ENCODE measurements around the gene IZUMO2.

The IZUMO2 gene

DNA sequence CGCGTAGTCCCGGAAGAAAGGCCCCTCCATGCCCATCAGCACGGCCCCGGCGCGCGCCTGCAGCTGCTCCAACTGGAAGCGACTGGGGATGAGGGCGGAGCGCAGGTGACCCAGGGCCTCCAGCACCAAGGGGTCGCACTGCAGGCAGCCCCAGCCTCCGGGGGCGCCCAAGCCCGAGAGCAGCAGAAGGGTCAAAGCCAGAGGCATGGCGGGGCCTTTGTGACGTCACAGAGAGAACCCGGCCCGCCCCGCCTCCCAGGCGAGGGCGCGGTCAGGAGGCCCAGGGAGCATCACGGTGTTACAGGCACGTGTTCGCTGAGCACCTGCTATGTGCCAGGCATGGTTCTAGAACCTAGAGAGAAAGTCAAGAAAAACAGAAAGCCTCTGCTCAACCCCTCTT, at the start of gene IZUMO2:
Gene IZUMO2 (minus strand): TSS at position 294 of the 400 bp plus-strand sequence. CDS start 87 bp downstream, at position 207.
- ATAC-seq: no peak
- no peak for DNase-seq

DNA sequence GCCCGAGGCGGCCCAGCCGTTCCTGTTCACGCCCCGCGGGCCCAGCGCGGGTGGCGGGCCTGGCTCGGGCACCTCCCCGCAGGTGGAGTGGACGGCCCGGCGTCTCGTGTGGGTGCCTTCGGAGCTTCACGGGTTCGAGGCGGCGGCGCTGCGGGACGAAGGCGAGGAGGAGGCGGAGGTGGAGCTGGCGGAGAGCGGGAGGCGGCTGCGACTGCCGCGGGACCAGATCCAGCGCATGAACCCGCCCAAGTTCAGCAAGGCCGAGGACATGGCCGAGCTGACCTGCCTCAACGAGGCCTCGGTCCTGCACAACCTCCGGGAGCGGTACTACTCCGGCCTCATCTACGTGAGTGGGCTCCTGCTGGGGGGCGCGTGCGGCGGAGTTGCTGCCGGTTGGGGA, 47.3 kb upstream of the IZUMO2 start:
- ATAC-seq: no peak
- no peak for DNase-seq

DNA sequence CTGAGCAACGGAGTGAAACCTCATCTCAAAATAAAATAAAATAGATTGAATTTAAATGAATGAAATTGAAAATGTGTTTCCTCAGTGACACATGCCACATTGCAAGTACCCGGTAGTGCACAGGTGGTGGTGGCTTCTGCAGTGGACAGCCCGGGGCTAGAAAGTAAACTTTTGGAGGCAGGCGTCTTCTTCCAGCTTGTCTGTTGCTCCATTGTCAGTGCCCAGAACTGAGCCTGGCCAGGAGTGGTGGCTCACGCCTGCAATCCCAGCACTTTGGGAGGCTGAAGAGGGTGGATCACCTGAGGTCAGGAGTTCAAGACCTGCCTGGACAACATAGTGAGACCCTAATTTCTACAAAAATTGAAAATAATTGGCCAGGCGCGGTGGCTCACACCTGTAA, 46.0 kb upstream of the IZUMO2 start:
- DNase-seq (no peak), ATAC-seq (no peak)

DNA sequence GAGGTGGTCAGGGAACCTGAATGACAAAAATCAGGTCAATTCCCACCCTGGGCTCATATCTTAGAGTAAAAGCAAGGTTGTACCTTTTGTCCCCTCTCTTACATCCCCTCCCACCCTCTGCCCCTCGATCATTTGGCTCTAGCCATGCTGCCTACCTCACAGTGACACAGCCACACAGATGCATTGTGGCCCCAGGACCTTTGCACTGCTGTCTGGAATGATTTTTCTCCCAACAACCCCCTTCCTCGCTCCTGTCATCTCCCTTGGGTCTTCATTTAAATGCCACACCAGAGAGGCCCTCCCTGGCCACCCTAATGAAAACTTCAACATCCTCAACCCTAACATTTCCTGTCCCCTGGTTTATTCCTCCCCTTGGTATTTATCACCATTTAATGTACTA, 44.6 kb upstream of the IZUMO2 start:
- DNase-seq: no peak

DNA sequence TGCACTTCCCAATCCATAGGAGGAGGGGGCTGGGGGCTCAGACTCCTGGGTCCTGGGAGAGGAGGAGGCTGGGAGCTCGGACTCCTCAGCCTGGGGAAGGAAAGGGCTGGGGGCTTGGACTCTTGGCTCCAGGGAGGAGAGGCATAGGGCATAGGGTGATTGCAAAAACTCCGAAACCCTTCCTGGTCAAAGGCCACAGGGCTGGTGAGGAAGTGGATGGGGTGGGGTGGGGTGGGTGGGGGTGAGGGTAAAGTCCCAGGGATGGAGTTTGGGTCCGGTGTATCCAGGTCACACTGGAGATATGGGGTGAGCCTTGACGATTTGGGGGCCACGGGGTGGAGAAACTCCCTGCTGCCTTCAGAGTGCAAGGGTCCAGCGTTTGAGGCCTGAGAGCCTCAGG, 43.1 kb upstream of the IZUMO2 start:
- no peak for ATAC-seq
- no peak for DNase-seq

More for the DNA sequence above, 44.6 kb upstream of the IZUMO2 start:
- no peak for ATAC-seq

DNA sequence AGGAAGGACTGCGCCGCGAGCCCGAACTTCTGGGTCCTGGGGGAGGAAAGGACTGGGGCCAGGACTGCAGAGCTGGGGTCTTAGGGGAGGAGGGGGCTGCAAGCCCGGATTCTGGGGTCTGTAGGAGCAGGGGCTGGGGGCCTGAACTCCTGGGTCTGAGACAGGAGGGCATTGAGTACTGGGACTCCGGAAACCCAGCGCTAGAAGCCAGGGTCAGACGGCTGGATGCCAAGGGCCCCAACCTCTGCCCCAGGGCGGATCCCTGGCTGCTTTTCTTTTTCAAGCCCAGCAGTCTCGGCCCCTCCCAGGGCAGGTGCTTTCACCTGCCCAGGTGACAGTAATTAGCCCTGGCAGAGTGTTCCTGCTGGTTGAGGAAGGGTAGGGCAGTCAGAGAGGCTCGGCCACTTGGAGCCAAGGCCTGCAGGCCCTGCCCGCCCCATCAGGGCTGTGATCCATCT, 42.6 kb upstream of the IZUMO2 start:
- no peak for DNase-seq
- ATAC-seq: no peak

DNA sequence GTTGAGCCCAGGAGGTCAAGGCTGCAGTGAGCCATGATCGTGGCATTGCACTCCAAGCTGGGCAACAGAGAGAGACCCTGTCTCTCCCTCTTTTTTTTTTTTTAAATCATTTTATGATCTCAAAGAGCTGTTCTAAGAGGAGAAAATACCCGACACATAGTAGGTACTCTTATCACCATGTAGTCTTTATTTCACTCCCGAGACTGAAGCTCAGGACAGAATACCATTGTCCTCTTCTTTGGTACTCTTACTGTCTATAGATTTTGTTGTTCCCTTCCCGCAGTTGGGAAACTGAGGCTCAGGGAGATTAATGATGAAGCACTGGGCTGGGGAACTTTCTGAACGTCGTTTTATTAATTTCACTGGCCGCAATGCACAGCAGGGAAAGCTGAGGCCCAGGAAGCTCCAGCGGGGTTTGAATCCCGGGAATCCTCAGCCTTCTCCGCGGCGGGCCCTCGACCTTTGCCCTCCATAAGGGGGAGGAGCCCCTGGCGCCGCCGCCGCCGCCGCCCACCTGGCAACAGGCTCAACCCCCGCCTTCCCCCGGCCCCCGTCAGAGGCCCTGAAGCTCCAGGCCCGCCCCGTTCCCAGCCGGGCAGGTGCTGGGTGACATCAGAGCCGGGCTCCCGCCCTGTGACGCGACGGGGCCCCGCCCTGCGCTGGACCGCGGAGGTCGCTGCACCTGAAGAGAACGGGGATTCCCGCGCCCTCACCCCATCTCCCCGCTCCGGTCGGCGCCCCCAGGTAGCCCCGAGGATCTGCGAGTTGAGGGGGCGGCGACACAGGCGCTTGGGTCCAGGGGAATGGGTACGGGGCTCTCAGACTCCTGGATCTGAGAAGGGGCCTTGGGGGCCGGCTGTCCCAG, 42.0 kb upstream of the IZUMO2 start:
- DNase-seq: peak; percentile 8
- ATAC-seq: no peak

DNA sequence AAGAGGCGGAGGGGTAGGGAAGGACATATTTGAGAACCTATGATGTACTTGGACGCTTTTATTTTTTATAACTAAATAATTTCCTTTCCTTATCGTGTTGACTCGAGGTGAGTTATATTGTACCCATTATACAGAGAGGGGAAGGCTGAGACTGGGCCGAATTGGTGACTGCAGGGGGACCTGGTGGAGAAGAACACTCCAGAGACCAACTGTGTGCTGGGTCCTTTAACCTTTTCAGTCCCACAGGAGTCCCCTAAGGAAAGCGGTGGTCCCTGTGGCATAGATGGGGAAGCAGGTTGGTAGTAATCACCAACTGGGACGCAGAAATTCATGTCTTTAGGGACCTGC, 41.0 kb upstream of the IZUMO2 start:
- ATAC-seq: no peak
- no peak for DNase-seq

DNA sequence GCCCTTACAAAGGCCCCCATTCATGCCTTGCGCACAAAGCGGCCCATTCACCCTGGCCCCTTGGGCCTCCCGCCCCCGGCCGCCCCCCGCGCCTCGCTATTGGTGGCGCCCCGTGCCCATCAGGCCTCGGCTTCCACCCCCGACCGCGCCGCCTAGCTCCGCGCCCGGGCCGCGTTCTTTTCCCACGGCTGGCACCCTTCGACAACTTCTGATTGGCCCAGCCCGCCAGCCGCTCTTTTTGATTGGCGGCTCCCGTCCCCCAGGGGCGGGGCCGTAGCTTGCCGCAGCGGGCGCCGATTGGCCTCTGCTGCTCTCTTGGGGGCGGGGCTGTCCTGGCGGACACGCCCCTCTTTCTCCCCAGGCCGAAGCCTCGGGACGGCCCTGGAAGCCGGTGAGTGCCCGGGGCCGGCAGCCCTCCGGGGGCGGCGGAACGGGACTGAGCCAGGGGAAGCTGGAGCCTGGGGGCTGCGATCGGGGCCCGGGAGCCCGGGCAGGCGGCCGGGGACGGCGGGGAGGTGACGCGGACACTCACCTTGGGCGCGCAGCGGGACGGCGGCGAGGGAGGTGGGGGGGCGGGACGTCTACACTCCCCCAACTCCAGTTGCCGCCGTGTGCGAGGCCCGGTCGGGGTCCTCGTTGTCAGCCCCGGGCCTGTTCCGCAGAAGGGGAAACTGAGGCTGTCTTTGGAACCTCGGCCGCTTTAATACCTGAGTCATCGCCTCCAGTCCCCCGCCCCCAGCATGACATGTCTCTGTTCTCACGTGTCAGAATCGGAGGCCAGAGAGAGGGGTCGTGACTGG, 40.4 kb upstream of the IZUMO2 start, which contains the start of gene MYH14:
Gene MYH14 (plus strand): TSS at position 342 of the 800 bp plus-strand sequence. CDS start 6,744 bp downstream, outside the sequence.
- DNase-seq (peak; percentile 22), ATAC-seq (no peak)

DNA sequence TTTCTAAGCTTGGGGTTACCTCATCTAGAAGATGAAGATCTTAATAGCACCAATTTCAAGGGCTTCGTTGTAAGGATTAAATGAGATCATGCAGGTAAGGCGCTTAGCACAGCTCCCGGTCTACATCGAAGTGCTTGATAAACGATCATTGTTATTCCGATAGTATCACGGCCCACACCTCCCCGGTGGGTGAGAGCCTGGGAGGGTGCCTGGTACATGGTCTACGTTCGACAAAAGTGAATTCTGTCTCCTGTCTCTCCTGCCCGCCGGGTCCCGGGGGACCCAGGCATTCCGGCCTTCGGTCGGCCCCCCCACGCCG, 39.8 kb upstream of the IZUMO2 start:
- DNase-seq (no peak), ATAC-seq (no peak)

DNA sequence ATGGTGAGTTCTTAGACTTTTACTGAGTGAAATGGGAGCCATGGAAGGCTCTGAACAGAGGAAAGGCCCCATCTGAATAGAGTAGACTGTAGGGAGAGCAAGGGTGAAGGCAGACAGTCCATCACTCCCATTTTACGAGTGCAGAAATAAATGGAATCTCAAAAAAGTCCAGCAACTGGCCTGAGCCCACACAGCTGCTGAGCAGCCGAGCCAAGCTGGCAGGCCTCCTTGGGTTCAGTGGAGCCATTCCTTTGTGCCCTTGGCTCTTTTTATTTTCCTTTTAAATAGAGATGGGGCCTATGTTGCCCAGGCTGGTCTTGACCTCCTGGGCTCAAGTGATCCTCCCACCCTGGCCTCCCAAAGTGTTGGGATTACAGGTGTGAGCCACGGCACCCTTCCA, 39.3 kb upstream of the IZUMO2 start:
- no peak for DNase-seq

DNA sequence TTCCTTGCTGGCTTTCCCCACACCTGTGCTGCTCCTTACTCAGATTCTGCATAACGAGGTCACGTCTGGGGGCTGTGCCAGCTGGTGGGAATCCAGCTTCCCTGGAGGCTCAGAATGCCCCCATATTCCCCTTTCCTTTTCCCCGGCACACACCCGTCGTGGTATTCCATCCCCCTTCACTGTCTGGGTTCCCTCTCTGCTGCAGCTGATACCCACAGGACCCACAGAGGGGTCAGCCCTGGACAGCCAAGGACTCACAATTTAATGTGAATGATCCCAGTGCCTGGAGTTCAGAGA, 36.1 kb upstream of the IZUMO2 start:
- ATAC-seq (no peak), DNase-seq (no peak)

More for the DNA sequence above, 39.3 kb upstream of the IZUMO2 start:
- no peak for ATAC-seq

DNA sequence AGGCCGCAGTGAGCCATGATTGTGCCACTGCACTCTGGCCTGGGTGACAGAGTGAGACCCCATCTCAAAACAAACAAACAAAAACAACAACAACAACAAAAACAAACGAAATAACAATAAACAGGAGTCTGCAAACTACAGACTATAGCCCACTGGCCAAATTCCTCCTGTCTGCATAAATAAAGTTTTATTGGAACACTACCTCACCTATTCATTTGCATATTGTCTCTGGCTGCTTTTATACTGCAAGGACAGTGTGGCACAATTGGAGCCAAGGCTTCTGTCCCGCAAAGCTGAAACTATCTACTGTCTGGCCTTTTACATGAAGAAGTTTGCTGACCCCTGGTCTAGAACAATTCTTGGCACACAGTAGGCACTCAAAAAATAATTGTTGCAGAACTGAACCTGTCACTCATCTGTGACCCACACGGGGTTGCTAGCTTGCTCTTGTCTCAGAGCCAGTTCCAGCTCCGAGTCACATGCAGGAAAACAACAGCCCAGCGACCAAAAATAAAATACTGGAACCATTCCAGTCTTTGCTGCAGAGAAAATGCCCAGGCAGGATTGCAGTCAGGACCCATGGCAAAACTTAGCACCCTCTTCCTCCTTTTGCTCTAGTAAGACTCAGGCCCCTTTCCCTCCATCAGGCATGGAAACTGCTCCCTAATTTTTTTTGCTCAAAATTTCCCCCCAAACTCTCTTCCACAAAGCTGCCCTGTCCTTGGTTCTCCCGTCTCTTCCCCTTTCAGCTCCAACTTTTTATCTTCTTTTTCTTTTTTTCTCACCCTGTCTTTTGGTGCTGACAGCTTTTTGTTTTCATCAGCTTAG, 35.6 kb upstream of the IZUMO2 start:
- ATAC-seq (no peak), DNase-seq (no peak)

DNA sequence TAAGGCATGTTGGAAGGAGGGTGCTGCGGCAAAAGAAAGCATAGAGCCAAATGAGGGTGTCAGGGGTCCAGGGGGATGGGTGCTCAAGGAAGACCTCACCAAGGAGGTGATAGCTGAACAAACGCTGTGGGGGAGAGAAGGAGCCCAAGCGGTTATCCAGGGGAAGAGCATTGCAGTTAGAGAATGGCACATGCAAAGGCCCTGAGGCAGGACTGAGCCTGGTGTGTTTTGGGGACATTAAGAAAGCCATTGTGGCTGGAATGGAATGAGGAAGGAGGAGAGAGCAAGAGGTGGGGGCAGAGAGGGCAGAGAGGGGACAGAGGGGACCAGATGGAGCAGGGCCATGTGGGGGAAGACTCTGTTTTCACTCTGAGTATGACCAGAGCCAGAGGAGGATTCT, 34.3 kb upstream of the IZUMO2 start:
- no peak for ATAC-seq
- DNase-seq: no peak

DNA sequence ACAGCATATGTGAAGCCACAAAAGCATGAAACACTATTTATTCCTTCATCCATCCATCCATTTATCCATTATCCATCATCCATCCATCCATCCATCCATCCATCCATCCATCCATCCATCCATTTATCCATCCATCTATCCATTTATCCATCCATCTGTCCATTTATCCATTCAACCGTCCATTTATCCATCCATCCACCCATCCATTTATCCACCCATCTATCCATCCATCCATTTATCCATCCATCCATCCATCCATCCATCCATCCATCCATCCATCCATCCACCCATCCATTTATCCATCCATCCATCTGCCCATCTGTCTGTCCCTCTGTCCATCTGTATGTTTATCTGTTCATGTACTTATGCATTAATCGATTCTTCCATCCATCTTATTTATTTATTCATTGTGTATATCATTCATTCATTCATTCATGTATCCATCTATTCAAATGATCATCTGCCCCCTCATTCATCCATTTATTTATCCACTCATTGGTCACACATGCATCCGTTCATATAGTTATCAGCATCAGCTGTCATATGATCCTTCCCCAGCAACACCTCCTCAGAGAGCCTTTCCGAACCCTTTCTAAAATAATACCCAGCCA, 33.3 kb upstream of the IZUMO2 start:
- DNase-seq (no peak), ATAC-seq (no peak)

DNA sequence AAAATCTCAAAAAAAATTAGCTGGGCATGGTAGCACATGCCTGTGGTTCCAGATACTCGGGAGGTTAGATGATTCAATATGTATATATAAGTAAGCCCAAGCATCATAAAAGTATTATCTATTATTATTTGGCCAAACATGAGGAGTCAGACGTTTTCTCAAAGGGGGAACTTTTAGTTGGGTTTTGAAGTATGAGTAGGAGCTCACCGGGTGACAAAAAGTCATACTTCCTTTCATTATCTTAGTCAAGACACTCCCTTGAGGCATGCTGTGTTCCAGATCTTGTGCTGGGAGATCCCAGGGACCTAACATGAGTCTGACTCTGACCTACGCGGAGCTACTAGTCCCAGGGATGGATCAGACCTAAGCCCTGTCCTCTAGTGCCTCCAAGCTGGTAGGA, 32.1 kb upstream of the IZUMO2 start:
- ATAC-seq: no peak
- no peak for DNase-seq

DNA sequence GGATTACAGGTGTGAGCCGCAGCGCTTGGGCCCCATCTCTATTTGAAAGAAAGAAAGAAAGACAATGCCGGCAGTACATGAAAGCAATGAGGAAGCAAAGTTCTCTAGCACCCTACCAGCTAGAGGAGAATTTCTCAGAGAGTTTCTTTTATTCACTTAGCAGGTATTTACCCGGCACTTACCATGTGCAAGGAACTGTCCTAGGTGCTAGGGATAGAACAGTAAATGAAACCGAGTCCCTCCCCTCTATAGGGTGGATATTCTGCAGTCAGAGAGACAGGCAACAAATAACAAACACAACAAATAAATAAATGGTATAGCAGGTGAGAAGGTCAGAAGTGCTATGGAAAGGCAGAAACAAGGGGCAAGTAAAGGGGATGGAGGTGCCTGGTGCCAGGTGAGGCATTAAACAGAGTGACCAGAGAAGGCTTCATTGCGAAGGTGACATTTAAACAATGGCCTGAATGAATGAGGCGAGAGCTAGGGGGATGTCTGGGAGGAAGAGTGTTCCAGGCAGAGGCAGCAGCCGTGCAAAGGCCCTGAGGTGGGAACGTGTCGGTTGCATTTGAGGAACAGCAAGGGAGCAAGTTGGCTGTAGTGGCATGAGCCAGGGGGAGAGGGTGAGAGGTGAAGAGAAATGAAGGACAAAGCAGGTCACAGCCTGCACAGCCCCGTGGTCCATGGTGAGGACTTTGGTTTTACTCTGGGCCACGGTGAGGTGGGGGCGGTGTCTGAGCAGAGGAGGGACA, 29.6 kb upstream of the IZUMO2 start:
- no peak for ATAC-seq
- DNase-seq: no peak

DNA sequence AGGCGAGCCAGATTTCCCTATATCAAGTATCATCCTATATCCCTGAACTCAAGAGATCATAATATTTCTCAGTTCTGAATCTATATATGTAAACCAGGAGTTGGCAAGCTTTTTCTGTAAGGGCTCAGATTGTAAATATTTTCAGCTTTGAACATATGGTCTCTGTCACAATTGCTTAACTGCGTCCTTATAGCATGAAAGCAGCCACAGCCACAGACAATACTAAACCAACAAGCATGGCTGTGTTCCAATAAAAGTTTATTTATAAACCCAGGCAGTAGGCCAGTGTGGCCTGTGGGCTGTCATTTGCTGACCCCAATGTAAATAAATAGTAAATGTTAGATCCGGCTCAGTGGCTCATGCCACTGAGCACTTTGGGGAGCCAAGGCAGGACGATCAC, 28.1 kb upstream of the IZUMO2 start:
- DNase-seq (no peak), ATAC-seq (no peak)

DNA sequence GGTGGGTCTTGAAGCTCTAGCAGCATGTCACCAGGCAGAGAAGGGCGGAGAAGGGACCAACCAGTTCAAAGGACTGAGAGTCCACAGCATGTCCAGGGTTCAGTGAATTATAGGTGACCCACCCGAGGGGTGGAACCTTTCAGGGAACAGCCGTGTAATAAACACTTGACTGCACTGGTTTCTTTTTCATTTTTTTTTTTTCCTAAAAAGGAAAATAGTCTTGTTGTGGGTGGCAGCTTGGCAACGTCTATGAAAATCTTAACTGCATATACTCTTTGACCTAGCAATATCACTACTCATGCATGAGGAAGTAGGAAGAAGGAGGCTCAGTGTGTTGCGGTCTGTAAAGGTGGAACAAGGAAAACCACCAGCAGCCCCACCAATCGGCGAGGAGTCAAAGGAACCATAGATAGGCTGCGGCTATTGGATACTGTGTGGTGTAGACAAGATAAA, 27.4 kb upstream of the IZUMO2 start:
- no peak for ATAC-seq
- DNase-seq: no peak

DNA sequence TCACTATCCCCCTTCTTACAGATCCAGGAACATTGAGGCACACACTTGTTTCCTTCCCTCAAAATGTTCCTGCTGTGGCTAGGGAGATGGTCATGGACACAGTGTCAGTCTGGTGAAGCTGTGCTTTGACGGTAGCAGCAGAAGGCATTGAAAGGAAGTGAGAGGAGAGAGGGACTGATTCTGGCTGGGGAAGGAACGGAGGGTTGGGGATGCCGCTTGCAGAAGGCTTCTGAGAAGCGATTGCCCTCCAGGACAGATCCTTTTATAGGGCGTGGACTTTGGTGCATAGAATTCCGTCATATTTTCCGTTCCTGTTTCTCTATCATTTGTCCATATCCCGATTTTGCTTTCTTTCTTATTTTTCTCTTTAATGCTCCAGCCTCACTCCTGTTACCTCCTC, 26.2 kb upstream of the IZUMO2 start:
- ATAC-seq: no peak

DNA sequence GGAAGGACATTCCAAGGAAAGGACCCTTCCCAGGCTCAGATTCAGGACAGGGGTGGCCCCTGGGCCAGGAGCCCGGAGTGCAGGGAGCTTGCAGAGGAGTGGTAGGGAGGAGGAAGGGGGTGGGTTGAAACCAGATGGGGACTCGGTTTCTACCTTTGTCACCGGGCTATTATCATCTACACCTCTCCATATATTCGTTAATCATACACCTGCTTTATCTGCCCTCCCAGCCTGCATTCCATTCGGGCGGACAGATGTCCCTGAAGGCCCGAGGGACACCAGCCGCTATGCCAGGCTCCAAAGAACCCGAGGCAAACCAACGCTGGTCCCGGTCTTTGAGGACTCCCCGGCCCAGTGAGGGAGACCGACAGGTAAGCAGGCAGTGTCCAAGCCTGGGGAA, 24.9 kb upstream of the IZUMO2 start:
- DNase-seq (no peak), ATAC-seq (no peak)

More for the DNA sequence above, 26.2 kb upstream of the IZUMO2 start:
- no peak for DNase-seq
